IPS-15b (cell line): Measurements from ENCODE around the gene HIC2.
A peak's percentile ranks its signal among the peaks of the same experiment; 100 is the strongest.
"Not testable (repeated sequence)": the region's sequence is repeated elsewhere in the genome, so short reads cannot be mapped to it uniquely, and the experiment has no call there.

Source experiments
- H3K27me3 ChIP-seq: one replicate; pipeline ENCODE4 v1.6.1; 2013; ENCODE audit warnings: low read length; ENCODE audit not compliant: control insufficient read depth, insufficient read depth
- H3K36me3 ChIP-seq: one replicate; pipeline ENCODE4 v1.6.1; 2013; ENCODE audit warnings: low read length; ENCODE audit not compliant: control insufficient read depth, insufficient read depth
- H3K4me1 ChIP-seq: one replicate; pipeline ENCODE4 v1.6.1; 2013; ENCODE audit warnings: mild to moderate bottlenecking, low read length; ENCODE audit not compliant: control insufficient read depth, insufficient read depth
- H3K4me3 ChIP-seq: one replicate; pipeline ENCODE4 v1.5.1; 2013; ENCODE audit warnings: low read depth, low read length
- H3K9ac ChIP-seq: one replicate; pipeline ENCODE4 v1.6.1; 2013; ENCODE audit warnings: low read depth, mild to moderate bottlenecking, low read length
- H3K9me3 ChIP-seq: one replicate; pipeline ENCODE4 v1.6.1; 2013; ENCODE audit warnings: mild to moderate bottlenecking, low read length; ENCODE audit not compliant: control insufficient read depth, insufficient read depth

HIC2 gene

GRCh38 chr22:21407792-21408191 is 9.4 kb upstream of the HIC2 start:
- H3K9me3 ChIP-seq, H3K9ac ChIP-seq, H3K36me3 ChIP-seq, H3K4me3 ChIP-seq, H3K4me1 ChIP-seq, H3K27me3 ChIP-seq: not testable (repeated sequence)

DNA sequence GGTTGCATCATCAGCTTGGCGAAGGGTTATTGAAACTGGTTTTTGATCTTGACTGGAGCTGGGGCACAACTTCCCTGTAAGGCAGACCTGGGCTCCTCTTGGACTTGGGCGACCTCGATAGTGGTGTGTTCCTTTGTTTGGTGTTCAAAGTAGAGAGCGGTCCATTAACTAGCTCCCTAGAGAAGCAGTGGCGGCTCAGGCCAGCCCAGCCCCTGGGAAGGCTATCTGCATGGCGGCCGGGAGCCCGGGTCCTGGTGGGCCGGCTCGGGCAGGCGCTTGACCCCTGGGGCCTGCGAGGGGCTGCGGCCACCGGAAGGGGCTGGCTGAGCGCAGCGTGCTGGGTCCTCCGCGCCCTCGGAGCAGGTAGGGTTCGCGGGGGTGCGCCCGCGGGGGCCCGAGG is 796 bp upstream of the HIC2 start:
- not testable (repeated sequence) for H3K36me3 ChIP-seq, H3K9ac ChIP-seq, H3K9me3 ChIP-seq, H3K27me3 ChIP-seq, H3K4me3 ChIP-seq, H3K4me1 ChIP-seq

GRCh38 chr22:21417853-21418252 is 682 bp downstream of the HIC2 start:
- not testable (repeated sequence) for H3K4me1 ChIP-seq, H3K27me3 ChIP-seq, H3K4me3 ChIP-seq, H3K9ac ChIP-seq, H3K9me3 ChIP-seq, H3K36me3 ChIP-seq

- not testable (repeated sequence) for H3K4me1 ChIP-seq, H3K36me3 ChIP-seq, H3K9me3 ChIP-seq, H3K9ac ChIP-seq, H3K27me3 ChIP-seq, H3K4me3 ChIP-seq
Measured at GRCh38 chr22:21418974-21419638, 1.9 kb downstream of the HIC2 start.

DNA sequence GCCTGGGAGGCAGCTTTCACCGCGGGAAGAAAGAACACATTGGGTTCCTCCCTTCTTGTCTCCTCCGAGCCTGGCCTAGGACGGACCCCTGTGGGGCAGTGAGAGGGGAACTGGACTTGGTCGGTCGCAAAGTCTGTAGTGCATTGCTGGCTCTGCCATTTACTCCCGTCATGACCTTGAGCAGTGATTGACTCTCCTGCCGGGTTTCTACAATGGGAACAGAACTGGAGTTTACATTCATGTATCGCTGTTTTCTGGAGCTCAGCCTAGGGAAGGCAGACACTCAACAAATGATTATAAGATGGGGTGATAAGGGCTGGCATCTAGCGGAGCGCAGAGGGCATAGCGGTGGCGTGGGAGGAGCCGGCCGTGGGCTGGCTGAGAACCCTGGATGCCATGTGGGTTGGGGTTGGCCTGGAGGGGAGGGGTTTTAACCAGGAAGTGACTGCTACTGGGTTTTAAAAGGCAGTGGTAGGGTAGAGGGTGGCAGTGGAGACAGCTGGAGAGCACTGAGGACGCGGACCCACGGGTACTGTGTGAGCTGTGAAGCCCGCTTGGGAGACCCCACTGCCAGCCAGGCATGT is 3.1 kb downstream of the HIC2 start:
- H3K9me3 ChIP-seq, H3K27me3 ChIP-seq, H3K9ac ChIP-seq, H3K4me1 ChIP-seq, H3K36me3 ChIP-seq: not testable (repeated sequence)
- H3K4me3 ChIP-seq: peak overlapping the region; percentile 18

DNA sequence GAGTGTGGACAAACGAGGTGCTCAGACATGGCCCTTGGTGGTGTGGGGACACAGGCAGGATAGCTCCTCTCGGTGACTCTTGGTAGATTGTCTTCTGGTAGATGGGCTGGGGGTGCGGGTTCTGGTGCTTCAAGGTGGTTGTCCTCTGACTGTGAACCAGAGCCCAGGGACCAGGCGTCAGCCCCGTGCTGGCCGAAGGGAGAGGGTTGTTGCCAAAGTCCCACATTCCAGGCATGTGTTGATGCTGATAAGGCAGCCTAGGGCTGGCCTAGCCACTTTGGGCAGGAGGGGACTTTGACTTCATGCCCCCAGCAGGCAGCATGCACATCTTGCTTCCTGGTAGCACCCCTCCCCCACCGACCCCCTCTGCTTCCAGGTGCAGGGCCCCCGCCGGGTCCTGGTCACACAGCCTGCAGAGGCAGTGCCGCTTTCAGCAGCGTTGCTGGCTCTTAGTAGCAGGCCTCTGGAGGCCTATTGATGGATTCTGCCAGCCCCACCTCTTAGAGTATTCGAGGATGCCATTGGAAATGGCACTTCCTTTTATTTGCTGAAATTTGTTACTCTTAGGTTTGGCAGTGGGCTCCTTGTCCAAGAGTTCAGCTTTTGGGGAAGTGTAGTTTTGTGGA is 7.0 kb downstream of the HIC2 start:
- not testable (repeated sequence) for H3K27me3 ChIP-seq, H3K4me3 ChIP-seq, H3K36me3 ChIP-seq, H3K9ac ChIP-seq, H3K4me1 ChIP-seq, H3K9me3 ChIP-seq

DNA sequence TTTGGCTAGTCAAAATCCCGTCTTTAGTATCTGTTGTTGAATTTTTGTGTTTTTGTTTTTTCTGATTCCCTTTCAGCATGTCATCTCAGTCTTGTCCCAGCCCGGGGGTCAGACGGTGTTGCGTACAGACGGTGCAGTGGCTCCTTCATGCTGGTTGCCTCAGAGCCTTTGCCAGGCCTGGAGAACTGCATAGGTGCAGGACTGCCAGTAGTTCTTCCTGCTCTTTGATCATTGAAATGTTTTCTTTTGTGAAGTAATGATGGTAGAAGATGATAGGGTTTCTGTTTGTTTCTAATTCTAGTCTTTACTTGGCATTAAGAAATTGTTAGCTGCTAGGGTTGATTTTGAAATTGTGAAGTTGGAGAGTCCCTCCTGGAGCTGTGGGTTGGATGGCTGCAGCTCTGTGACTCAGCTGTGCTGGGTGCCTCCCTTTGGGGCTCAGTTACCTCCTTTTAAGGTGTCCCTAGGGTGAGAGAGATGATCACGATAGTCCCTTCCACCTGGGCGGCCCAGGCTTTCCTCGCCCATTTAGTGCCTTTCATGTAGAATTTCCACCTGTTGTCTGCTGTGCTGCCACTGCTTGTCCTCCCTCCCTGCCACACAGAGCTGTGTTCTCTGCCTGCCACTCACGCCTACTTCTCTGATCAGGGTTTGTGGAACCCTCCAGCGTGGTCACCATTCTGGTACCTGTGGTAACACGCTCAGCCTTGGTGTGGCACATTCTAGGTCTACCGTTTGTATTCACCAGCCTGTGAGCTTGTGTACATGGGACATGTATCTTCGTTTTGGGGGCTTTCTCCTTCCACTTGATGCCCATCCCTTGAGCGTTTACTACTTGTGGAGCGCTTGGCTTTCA is 17.4 kb downstream of the HIC2 start:
- H3K9me3 ChIP-seq, H3K9ac ChIP-seq, H3K4me3 ChIP-seq, H3K4me1 ChIP-seq, H3K27me3 ChIP-seq, H3K36me3 ChIP-seq: not testable (repeated sequence)

DNA sequence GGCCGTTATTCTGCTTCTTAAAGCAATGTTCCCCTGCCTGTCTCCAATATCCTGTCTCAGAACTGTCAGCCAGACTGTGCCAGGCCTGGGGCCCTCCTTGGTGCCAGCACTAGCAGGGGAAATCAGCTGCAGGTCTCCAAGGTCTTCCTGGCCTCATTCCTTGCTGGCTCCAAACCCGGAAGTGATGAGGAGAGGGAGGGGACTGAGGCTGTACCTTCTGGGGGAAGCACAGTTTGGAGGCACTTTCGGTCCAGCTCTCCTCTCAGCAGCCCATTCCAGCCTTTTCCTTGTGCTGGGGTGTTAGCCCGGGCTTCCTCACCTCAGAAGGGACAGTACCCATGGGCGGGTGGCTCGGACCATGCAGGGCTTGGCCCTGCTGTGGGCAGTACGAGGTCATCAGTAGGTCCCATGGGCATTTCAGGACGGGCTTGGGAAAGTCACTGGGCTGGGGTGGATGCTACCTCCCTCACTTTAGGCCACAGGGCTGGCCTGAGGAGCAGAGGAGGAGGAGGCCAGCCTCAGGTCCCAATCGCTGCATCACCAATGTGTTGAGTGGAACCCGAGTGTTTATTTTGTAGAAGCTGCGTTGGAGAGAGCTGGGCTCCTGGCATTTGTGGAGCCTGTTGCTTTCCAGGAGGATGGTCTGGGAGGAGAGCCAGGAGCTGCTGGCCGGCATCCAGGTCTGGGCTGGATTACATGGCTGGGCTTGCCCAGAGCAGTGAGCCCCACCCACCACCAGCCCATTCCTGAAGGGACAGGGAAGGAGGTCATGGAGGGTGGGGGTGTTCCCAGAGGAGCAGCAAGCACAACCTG is 19.0 kb downstream of the HIC2 start:
- not testable (repeated sequence) for H3K9me3 ChIP-seq, H3K9ac ChIP-seq, H3K36me3 ChIP-seq, H3K4me1 ChIP-seq, H3K27me3 ChIP-seq, H3K4me3 ChIP-seq

DNA sequence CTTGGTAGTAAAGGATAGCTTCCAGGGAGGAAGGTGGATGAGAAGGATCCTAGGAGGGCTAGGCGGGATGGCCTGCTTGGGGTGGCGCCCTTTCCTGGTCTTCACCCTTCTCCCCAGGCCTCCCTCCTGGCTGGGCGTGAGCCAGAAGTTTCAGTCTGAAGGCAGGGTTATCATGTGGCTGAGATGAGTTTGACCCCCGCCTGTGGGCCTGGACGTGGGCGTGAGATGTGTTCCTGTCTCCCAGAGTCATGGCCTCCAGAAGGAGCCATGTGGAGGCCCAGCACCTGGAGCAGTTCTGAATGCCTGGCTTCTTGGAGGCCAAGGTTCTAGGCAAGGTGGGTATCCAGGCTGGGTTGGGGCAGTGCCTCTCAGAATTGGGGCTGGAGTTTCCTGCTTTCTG is 20.8 kb downstream of the HIC2 start:
- not testable (repeated sequence) for H3K9me3 ChIP-seq, H3K4me3 ChIP-seq, H3K4me1 ChIP-seq, H3K36me3 ChIP-seq, H3K27me3 ChIP-seq, H3K9ac ChIP-seq

GRCh38 chr22:21440018-21440636 is 23.0 kb downstream of the HIC2 start:
- peaks cover 12% of the 10 kb centered on the region for H3K36me3 ChIP-seq
- not testable (repeated sequence) for H3K9me3 ChIP-seq, H3K27me3 ChIP-seq, H3K4me1 ChIP-seq, H3K9ac ChIP-seq, H3K4me3 ChIP-seq

DNA sequence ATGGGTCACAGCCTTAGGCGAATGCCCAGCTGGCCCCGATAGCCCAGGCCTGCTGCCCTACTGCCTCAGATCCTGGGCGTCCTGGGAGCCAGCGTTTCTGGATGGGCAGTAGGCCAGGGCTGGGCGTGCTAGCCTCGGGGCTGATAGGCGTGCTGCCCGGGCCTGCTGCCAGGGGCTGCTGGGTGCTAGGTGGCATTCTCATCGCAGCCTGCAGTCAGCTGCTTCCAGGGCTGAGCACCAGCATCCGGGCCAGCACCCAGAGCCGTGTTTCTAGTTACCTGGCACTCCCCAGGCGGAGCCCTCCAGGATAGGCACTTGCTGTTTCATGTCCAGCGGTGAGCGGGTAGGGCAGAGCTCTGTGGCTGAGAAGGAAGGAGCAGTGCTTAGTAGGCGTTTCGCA is 23.5 kb downstream of the HIC2 start:
- H3K4me3 ChIP-seq, H3K9me3 ChIP-seq, H3K27me3 ChIP-seq, H3K4me1 ChIP-seq, H3K9ac ChIP-seq: not testable (repeated sequence)
- H3K36me3 ChIP-seq: peaks cover 15% of the 10 kb centered on the region
